ENCODE data around the gene OXA1L.
"Not testable (repeated sequence)": the region's sequence is repeated elsewhere in the genome, so short reads cannot be mapped to it uniquely, and the experiment has no call there.

Gene OXA1L

DNA sequence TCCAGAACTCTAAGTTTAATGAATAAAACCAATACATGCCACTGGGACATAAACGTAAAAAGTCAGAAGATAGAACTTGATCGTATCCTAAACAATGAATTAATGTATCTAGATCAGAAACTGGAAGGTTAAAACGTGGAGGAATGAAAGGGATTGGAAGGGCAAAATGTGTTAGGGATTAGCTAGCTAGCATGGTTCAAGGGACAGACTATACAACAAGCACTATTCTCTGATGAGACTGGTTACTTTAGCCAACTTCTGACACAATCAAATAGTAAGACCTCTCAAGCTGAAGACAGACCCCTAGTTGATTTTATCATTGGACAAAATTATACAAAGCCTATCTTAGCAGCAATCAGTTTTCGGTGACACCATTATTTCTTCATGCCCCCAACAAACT lies 18.7 kb upstream of the OXA1L start:
- H3K4me3 ChIP-seq (ENCODE audit: low read depth, low read length): no peak overlapping the region
- no peaks in the 10 kb centered on the region for H3K9me3 ChIP-seq (ENCODE audit: severe bottlenecking)
- H3K36me3 ChIP-seq: no peaks in the 10 kb centered on the region
- TF ChIP-seq, protein P1, sequence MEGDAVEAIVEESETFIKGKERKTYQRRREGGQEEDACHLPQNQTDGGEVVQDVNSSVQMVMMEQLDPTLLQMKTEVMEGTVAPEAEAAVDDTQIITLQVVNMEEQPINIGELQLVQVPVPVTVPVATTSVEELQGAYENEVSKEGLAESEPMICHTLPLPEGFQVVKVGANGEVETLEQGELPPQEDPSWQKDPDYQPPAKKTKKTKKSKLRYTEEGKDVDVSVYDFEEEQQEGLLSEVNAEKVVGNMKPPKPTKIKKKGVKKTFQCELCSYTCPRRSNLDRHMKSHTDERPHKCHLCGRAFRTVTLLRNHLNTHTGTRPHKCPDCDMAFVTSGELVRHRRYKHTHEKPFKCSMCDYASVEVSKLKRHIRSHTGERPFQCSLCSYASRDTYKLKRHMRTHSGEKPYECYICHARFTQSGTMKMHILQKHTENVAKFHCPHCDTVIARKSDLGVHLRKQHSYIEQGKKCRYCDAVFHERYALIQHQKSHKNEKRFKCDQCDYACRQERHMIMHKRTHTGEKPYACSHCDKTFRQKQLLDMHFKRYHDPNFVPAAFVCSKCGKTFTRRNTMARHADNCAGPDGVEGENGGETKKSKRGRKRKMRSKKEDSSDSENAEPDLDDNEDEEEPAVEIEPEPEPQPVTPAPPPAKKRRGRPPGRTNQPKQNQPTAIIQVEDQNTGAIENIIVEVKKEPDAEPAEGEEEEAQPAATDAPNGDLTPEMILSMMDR (IDR thresholded peaks at IDR 0.05; ENCODE audit: low read depth, low read length): no peak
- DNase-seq: no peak
- H3K27ac ChIP-seq: no peak overlapping the region
- H3K27me3 ChIP-seq (ENCODE audit: insufficient read depth, low read depth, severe bottlenecking): no peaks in the 10 kb centered on the region

- no peak for DNase-seq
- TF ChIP-seq, protein P1 (IDR thresholded peaks at IDR 0.05; ENCODE audit: low read depth, low read length): no peak
- Histone ChIP-seq H3K4me3 (ENCODE audit: low read depth, low read length) (no peak overlapping the region), H3K9me3 (ENCODE audit: severe bottlenecking) (no peaks in the 10 kb centered on the region), H3K27me3 (ENCODE audit: insufficient read depth, low read depth, severe bottlenecking) (no peaks in the 10 kb centered on the region), H3K27ac (no peak overlapping the region), H3K36me3 (no peaks in the 10 kb centered on the region)
Observed at GRCh38 chr14:22748206-22748605, 18.3 kb upstream of the OXA1L start.

DNA sequence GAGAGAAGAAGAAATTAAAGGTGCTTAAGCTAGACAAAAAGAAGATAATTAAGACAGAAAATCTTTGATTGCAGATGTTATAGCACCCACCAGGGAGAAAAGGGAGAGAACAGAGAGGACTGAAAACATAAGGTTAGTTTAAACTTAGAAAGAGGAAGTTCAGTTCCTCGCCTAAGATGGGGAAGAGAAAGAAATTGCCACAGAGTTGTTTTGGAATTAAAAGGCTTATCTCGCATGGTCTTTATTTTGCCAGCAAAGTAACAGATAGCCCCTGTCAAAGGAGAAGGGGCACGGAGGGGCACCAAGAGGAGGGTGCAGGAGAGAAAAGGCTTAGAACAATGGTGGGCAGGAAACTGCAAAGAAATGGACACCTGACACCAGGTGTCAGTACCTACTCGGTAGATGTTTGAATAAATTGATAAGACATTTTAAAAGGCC lies 17.8 kb upstream of the OXA1L start:
- Histone ChIP-seq H3K36me3 (no peaks in the 10 kb centered on the region), H3K27ac (no peak overlapping the region), H3K4me3 (ENCODE audit: low read depth, low read length) (no peak overlapping the region), H3K9me3 (ENCODE audit: severe bottlenecking) (no peaks in the 10 kb centered on the region), H3K27me3 (ENCODE audit: insufficient read depth, low read depth, severe bottlenecking) (no peaks in the 10 kb centered on the region)
- no peak for DNase-seq
- TF ChIP-seq, protein P1 (IDR thresholded peaks at IDR 0.05; ENCODE audit: low read depth, low read length): no peak

GRCh38 chr14:22752422-22752821 lies 14.1 kb upstream of the OXA1L start:
- DNase-seq: no peak
- Histone ChIP-seq H3K36me3 (no peaks in the 10 kb centered on the region), H3K4me3 (ENCODE audit: low read depth, low read length) (no peak overlapping the region), H3K9me3 (ENCODE audit: severe bottlenecking) (no peaks in the 10 kb centered on the region), H3K27me3 (ENCODE audit: insufficient read depth, low read depth, severe bottlenecking) (no peaks in the 10 kb centered on the region), H3K27ac (no peak overlapping the region)
- TF ChIP-seq, protein P1 (IDR thresholded peaks at IDR 0.05; ENCODE audit: low read depth, low read length): no peak

DNA sequence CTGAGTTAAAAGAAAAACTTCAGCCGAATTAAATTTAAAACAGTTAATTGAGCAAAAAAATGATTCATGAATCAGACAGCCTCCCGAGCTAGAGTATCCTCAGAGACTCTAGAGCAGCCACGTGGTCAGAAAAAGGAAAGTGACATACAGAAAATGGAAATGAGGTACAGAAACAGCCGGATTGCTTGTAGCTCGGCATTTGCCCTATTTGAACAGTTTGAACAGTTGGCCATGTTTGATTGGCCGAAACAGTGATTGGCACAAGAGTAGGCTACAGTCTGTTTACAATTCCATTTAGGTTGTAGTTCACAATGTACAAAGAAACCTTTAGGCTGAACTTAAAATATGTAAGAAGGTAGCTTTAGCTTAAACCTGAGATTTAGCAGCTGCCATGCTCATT lies 12.9 kb upstream of the OXA1L start:
- DNase-seq: no peak
- Histone ChIP-seq H3K27ac (no peak overlapping the region), H3K36me3 (no peaks in the 10 kb centered on the region), H3K27me3 (ENCODE audit: insufficient read depth, low read depth, severe bottlenecking) (no peaks in the 10 kb centered on the region), H3K9me3 (ENCODE audit: severe bottlenecking) (no peaks in the 10 kb centered on the region), H3K4me3 (ENCODE audit: low read depth, low read length) (no peak overlapping the region)
- TF ChIP-seq, protein P1 (IDR thresholded peaks at IDR 0.05; ENCODE audit: low read depth, low read length): no peak

GRCh38 chr14:22757972-22758650 lies 8.4 kb upstream of the OXA1L start:
- H3K36me3 ChIP-seq; H3K9me3 ChIP-seq (ENCODE audit: severe bottlenecking); H3K4me3 ChIP-seq (ENCODE audit: low read depth, low read length); H3K27ac ChIP-seq; DNase-seq; H3K27me3 ChIP-seq (ENCODE audit: insufficient read depth, low read depth, severe bottlenecking): not testable (repeated sequence)
